ENCODE measurements around the gene CD69.

DNA sequence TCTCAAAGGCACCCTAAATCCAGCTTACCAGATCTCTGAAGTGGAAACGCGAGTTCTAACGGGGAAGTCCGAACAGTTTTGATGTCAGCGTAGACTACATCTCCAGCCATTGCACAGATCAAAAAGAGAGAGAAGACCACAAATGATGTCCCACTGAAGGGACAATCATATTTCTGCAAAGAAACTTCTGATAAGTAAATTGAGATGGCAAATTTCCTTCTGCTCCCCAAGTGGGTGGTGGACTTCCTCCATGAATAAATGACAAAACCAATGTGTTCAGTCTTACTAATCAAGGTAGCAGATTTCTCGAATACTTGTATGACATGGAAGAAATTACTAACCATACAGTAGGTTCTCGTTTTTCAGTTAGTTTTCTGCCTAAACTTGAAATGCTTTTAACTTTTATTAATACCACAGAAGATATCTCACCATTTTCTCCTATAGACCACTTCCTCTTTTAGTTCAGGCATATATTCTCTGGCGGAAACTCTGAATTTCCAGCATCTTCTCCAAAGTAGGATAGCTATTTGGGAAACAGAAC lies 27.7 kb downstream of the CD69 start, which contains the start of gene CLECL1:
- TF ChIP-seq, protein P1, sequence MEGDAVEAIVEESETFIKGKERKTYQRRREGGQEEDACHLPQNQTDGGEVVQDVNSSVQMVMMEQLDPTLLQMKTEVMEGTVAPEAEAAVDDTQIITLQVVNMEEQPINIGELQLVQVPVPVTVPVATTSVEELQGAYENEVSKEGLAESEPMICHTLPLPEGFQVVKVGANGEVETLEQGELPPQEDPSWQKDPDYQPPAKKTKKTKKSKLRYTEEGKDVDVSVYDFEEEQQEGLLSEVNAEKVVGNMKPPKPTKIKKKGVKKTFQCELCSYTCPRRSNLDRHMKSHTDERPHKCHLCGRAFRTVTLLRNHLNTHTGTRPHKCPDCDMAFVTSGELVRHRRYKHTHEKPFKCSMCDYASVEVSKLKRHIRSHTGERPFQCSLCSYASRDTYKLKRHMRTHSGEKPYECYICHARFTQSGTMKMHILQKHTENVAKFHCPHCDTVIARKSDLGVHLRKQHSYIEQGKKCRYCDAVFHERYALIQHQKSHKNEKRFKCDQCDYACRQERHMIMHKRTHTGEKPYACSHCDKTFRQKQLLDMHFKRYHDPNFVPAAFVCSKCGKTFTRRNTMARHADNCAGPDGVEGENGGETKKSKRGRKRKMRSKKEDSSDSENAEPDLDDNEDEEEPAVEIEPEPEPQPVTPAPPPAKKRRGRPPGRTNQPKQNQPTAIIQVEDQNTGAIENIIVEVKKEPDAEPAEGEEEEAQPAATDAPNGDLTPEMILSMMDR (IDR thresholded peaks at IDR 0.05), result no peak
- no peak for TF ChIP-seq POLR2A (IDR thresholded peaks at IDR 0.05)
